GM12878 (cell line): ENCODE measurements around the gene LMAN2. TPM values are rescaled to one million over a fixed set of nuclear protein-coding genes. Genes with fewer than 3 reads are reported as not detected.

Source experiments
- ATAC-seq: fragments of 200-7000 bp; cut with Tn5 transposase; 3 replicates; pipeline ENCODE4 v1.9.1; 2020; ENCODE audit warnings: mild to moderate bottlenecking, moderate library complexity
- BruUV-seq: library from RNA; stranded (reverse); fragments of 400-500 nt; replicated peaks from 2 replicates; lab custom pipeline; 2021; lab: Mats Ljungman, UMichigan
- CTCF ChIA-PET: fragments of 300-600 bp; sonication (Branson Sonifier 250); formaldehyde crosslinking; extraction: SDS; loops from one replicate; lab custom pipeline; 2021; ENCODE audit warnings: inconsistent platforms; lab: Yijun Ruan, JAX
- POLR2A ChIA-PET: fragments of 350-600 bp; formaldehyde crosslinking; extraction: SDS; loops from one replicate; lab custom pipeline; 2021; ENCODE audit warnings: inconsistent platforms; lab: Charles Lee
- RAD21 ChIA-PET: fragments of 300-600 bp; sonication (Branson Sonifier 250); formaldehyde crosslinking; loops from one replicate; lab custom pipeline; 2023; ENCODE audit warnings: antibody characterized with exemption; ENCODE audit not compliant: unreplicated experiment; lab: Charles Lee
- SMC1A ChIA-PET: fragments of 300-600 bp; sonication (Branson Sonifier 250); formaldehyde crosslinking; loops from one replicate; lab custom pipeline; 2023; ENCODE audit not compliant: unreplicated experiment, uncharacterized antibody; lab: Charles Lee
- DNase-seq: peaks from one replicate; pipeline ENCODE4 v3.0.0-alpha.2; 2011; ENCODE audit warnings: low read depth, low spot score
- FAIRE-seq: peaks from 3 replicates; lab custom pipeline; 2011; peaks lifted over from hg19 to GRCh38; lab: Jason Lieb, UNC
- H2AFZ ChIP-seq: 2 replicates; pipeline ENCODE4 v1.6.0; 2011; ENCODE audit warnings: low read depth, low read length, control low read depth; ENCODE audit not compliant: control insufficient read depth
- H3K27ac ChIP-seq: 2 replicates; pipeline ENCODE4 v1.5.1; 2011; ENCODE audit warnings: control low read depth; ENCODE audit not compliant: control insufficient read depth, insufficient read depth
- H3K27me3 ChIP-seq, 2 experiments: replicated peaks in 1 of 2; 2 replicates each; pipeline versions ENCODE4 v1.6.0 to v1.6.1; 2011; ENCODE audit warnings: low read length in 1 of 2; ENCODE audit not compliant: control insufficient read depth in 2 of 2, insufficient read depth in 2 of 2
- H3K36me3 ChIP-seq, 2 experiments: 2 replicates each; pipeline ENCODE4 v1.5.1; 2011; ENCODE audit warnings: low read length in 1 of 2; ENCODE audit not compliant: control insufficient read depth in 2 of 2, insufficient read depth in 2 of 2
- H3K4me1 ChIP-seq: 2 replicates; pipeline ENCODE4 v1.6.1; 2011; ENCODE audit warnings: mild to moderate bottlenecking, low read length, moderate library complexity, mixed read lengths; ENCODE audit not compliant: control insufficient read depth, insufficient read depth
- H3K4me2 ChIP-seq: 2 replicates; pipeline ENCODE4 v1.6.0; 2011; ENCODE audit warnings: control low read depth; ENCODE audit not compliant: control insufficient read depth, insufficient read depth
- H3K4me3 ChIP-seq: fragments of 200-600 bp; sonication (generic); 2 replicates; pipeline ENCODE4 v1.5.1; 2016
- H3K79me2 ChIP-seq: 2 replicates; pipeline ENCODE4 v1.6.0; 2011; ENCODE audit warnings: low read length; ENCODE audit not compliant: control insufficient read depth, insufficient read depth
- H3K9ac ChIP-seq: 2 replicates; pipeline ENCODE4 v1.8.0; 2011; ENCODE audit warnings: low read length, control low read depth, mixed read lengths; ENCODE audit not compliant: control insufficient read depth, insufficient read depth
- H3K9me3 ChIP-seq: replicated peaks from 3 replicates; pipeline ENCODE4 v1.5.1; 2011; ENCODE audit warnings: mild to moderate bottlenecking, low read length; ENCODE audit not compliant: control insufficient read depth, insufficient read depth
- H4K20me1 ChIP-seq: 2 replicates; pipeline ENCODE4 v1.6.0; 2011; ENCODE audit not compliant: control insufficient read depth, insufficient read depth
- CHD1 ChIP-seq: IDR thresholded peaks from 2 replicates; pipeline ENCODE4 v1.6.1; 2012; ENCODE audit warnings: low read depth, low read length, improper control_type of control experiment
- EGR1 ChIP-seq, 2 experiments: IDR thresholded peaks; 1 replicate in 1 of 2; 2 replicates in 1 of 2; pipeline ENCODE4 v1.6.1; 2011 to 2012; ENCODE audit warnings: low read depth in 2 of 2, low read length in 2 of 2, borderline replicate concordance in 1 of 2, mild to moderate bottlenecking in 1 of 2, moderate library complexity in 1 of 2
- IRF4 ChIP-seq: IDR thresholded peaks from 2 replicates; pipeline ENCODE4 v1.6.1; 2011; ENCODE audit warnings: low read depth, low read length
- KLF5 ChIP-seq: fragments of 450-650 bp; IDR thresholded peaks from 2 replicates; pipeline ENCODE4 v1.6.1; 2014; ENCODE audit warnings: mild to moderate bottlenecking; ENCODE audit not compliant: partially characterized antibody
- MTA3 ChIP-seq: IDR thresholded peaks from 2 replicates; pipeline ENCODE4 v1.6.1; 2012; ENCODE audit warnings: low read length, inconsistent platforms, borderline replicate concordance
- PRDM15 ChIP-seq: fragments of 450-650 bp; formaldehyde crosslinking; IDR thresholded peaks from 2 replicates; pipeline ENCODE4 v1.4.0; 2020; ENCODE audit warnings: mild to moderate bottlenecking, moderate library complexity
- RFX5 ChIP-seq: IDR thresholded peaks from 2 replicates; pipeline ENCODE4 v1.6.1; 2011; ENCODE audit warnings: low read depth, low read length, improper control_type of control experiment
- RUNX3 ChIP-seq: IDR thresholded peaks from 2 replicates; pipeline ENCODE4 v1.6.1; 2012; ENCODE audit warnings: low read length, inconsistent platforms
- SMAD1 ChIP-seq: fragments of 450-650 bp; IDR thresholded peaks from 2 replicates; pipeline ENCODE4 v1.6.1; 2018; ENCODE audit warnings: mild to moderate bottlenecking, low read depth; ENCODE audit not compliant: partially characterized antibody
- ZBTB40 ChIP-seq: fragments of 450-650 bp; IDR thresholded peaks from 2 replicates; pipeline ENCODE4 v1.6.1; 2016; ENCODE audit warnings: mild to moderate bottlenecking, moderate library complexity, borderline replicate concordance
- WGBS: methylation state at CpG from one replicate; pipeline ENCODE4 v1.1.6; 2016; ENCODE audit warnings: low lambda C conversion rate; ENCODE audit not compliant: insufficient replicate concordance, insufficient coverage; ENCODE audit errors: missing lambda C conversion rate; 5-methylcytosine and 5-hydroxymethylcytosine counted together
- in situ Hi-C: fragments of 300-500 bp; cut with MboI; formaldehyde crosslinking; loops from 9 replicates; pipeline ENCODE4 v1.14.3; 2018; ENCODE audit warnings: mixed read lengths
- intact Hi-C: fragments of 100-400 bp; cut with micrococcal nuclease; formaldehyde crosslinking; loops from one replicate; pipeline ENCODE4 v1.14.2; 2022; ENCODE audit not compliant: unreplicated experiment
- polyA plus RNA-seq, 11 experiments: library from polyadenylated mRNA; depleted of rRNA in 4 of 11; unstranded in 6 of 11; stranded (reverse) in 5 of 11; fragments of >200 nt; fragmentation: Nextera tagmentation in 4 of 11; fragmentation: Illumina TruSeq in 1 of 11; extraction: Ambion mirVana in 4 of 11; extraction: Trizol in 1 of 11; gene quantifications; 1 replicate in 1 of 11; 2 replicates in 10 of 11; pipeline versions ENCODE4 v1.2.1 to v1.2.3, GENCODE V29; 2011 to 2016; ENCODE audit warnings: inconsistent platforms in 2 of 11, missing spikeins in 2 of 11, low read depth in 1 of 11
- total RNA-seq, 4 experiments: library from RNA; depleted of rRNA in 3 of 4; stranded (reverse); fragments of >200 nt in 3 of 4; fragmentation: Illumina TruSeq in 1 of 4; extraction: Trizol in 1 of 4; gene quantifications; 2 replicates each; pipeline versions ENCODE4 v1.2.1 to v1.2.3, GENCODE V29; 2013 to 2021
- TF ChIP-seq, protein P1 (sequence below): fragments of 450-650 bp; IDR thresholded peaks from 2 replicates; pipeline ENCODE4 v1.6.1; 2017; ENCODE audit warnings: mild to moderate bottlenecking

The LMAN2 gene
- total and polyA plus RNA-seq, 10 of the 15 experiments (the other 5 are each of a cell fraction or from before 2014, with no cell fraction given): 2.4 to 264 (median 147) TPM

DNA sequence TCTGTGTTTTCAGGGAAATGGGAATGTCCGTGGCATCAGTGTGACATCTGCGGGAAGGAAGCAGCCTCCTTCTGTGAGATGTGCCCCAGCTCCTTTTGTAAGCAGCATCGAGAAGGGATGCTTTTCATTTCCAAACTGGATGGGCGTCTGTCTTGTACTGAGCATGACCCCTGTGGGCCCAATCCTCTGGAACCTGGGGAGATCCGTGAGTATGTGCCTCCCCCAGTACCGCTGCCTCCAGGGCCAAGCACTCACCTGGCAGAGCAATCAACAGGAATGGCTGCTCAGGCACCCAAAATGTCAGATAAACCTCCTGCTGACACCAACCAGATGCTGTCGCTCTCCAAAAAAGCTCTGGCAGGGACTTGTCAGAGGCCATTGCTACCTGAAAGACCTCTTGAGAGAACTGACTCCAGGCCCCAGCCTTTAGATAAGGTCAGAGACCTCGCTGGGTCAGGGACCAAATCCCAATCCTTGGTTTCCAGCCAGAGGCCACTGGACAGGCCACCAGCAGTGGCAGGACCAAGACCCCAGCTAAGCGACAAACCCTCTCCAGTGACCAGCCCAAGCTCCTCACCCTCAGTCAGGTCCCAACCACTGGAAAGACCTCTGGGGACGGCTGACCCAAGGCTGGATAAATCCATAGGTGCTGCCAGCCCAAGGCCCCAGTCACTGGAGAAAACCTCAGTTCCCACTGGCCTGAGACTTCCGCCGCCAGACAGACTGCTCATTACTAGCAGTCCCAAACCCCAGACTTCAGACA lies 57.5 kb downstream of the LMAN2 start:
- ChIA-PET SMC1A (interaction anchor here (1.0 to 1.3 kb wide), 2 partner anchors 181 to 312 kb away, joined by 3 to 5 read pairs; no protein-coding TSS in a partner anchor), POLR2A (no interaction called here), RAD21 (no interaction called here), CTCF (interaction anchor here (1.2 to 4.0 kb wide), 2 partner anchors 21 to 180 kb away, joined by 3 to 20 read pairs; no protein-coding TSS in a partner anchor)
- BruUV-seq: no TSS peak
- H3K4me2 ChIP-seq: no peak overlapping the region
- FAIRE-seq: no peak
- no peak overlapping the region for H2AFZ ChIP-seq
- no peak for ATAC-seq
- no peaks in the 10 kb centered on the region for H3K27me3 ChIP-seq
- intact Hi-C loops: no loop called here
- no peak overlapping the region for H3K27ac ChIP-seq
- H4K20me1 ChIP-seq: no peaks in the 10 kb centered on the region
- H3K9ac ChIP-seq: no peak overlapping the region
- no peak for DNase-seq
- in situ Hi-C loops: no loop called here
- no peak overlapping the region for H3K4me3 ChIP-seq
- no peak for TF ChIP-seq ZBTB40
- TF ChIP-seq CHD1: no peak
- no peak for TF ChIP-seq RFX5
- TF ChIP-seq SMAD1: no peak
- TF ChIP-seq KLF5: no peak
- TF ChIP-seq, protein P1, sequence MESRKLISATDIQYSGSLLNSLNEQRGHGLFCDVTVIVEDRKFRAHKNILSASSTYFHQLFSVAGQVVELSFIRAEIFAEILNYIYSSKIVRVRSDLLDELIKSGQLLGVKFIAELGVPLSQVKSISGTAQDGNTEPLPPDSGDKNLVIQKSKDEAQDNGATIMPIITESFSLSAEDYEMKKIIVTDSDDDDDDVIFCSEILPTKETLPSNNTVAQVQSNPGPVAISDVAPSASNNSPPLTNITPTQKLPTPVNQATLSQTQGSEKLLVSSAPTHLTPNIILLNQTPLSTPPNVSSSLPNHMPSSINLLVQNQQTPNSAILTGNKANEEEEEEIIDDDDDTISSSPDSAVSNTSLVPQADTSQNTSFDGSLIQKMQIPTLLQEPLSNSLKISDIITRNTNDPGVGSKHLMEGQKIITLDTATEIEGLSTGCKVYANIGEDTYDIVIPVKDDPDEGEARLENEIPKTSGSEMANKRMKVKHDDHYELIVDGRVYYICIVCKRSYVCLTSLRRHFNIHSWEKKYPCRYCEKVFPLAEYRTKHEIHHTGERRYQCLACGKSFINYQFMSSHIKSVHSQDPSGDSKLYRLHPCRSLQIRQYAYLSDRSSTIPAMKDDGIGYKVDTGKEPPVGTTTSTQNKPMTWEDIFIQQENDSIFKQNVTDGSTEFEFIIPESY: no peak
- no peak for TF ChIP-seq RUNX3
- TF ChIP-seq MTA3: no peak
- no peak for TF ChIP-seq PRDM15 (CRISPR knock-in tag)
- no peak for TF ChIP-seq IRF4
- TF ChIP-seq EGR1 (IDR thresholded peaks at IDR 0.05; ENCODE audit: borderline replicate concordance in 1 of 2, low read depth in 2 of 2, low read length in 2 of 2): no peak
- no peaks in the 10 kb centered on the region for H3K79me2 ChIP-seq
- H3K9me3 ChIP-seq: no peaks in the 10 kb centered on the region
- peaks cover 26% of the 10 kb centered on the region for H3K4me1 ChIP-seq
- H3K36me3 ChIP-seq: peaks cover 26 to 34% of the 10 kb centered on the region in 2 experiments
- 95% methylated on average over 12 of the region's 12 CpGs for whole genome bisulfite sequencing
